B cell (primary cell): ENCODE data around the gene PHACTR3.
"Not testable (repeated sequence)": the region's sequence is repeated elsewhere in the genome, so short reads cannot be mapped to it uniquely, and the experiment has no call there.

ENCODE experiments used
- CTCF ChIP-seq: fragments of 200-600 bp; IDR thresholded peaks from one replicate; pipeline ENCODE4 v1.8.0; 2022; ENCODE audit warnings: antibody characterized with exemption, mild to moderate bottlenecking
- EZH2 ChIP-seq: IDR thresholded peaks from 2 replicates; pipeline ENCODE4 v1.6.1; 2012; ENCODE audit warnings: borderline replicate concordance, low read depth, mild to moderate bottlenecking, moderate library complexity, low read length; ENCODE audit not compliant: insufficient read depth, poor library complexity, severe bottlenecking

GRCh38 chr20:59890035-59890434 is 285.7 kb downstream of the PHACTR3 start:
- TF ChIP-seq CTCF, EZH2: not testable (repeated sequence)
